GM23248 (cell line): ENCODE measurements around the gene LRP6. TPM values are rescaled to one million over a fixed set of nuclear protein-coding genes. Genes with fewer than 3 reads are reported as not detected.

Source experiments
- DNase-seq: peaks from one replicate; pipeline ENCODE4 v3.0.0-alpha.2; 2015
- H2AFZ ChIP-seq: fragments of 200-600 bp; sonication (generic); 2 replicates; pipeline ENCODE4 v1.6.1; 2016; ENCODE audit warnings: antibody characterized with exemption
- H3F3A ChIP-seq: fragments of 200-600 bp; sonication (generic); 2 replicates; pipeline ENCODE4 v1.6.1; 2016; ENCODE audit warnings: mild to moderate bottlenecking, antibody characterized with exemption, mixed run types; ENCODE audit not compliant: insufficient read depth
- H3K27ac ChIP-seq: fragments of 200-600 bp; sonication (generic); 2 replicates; pipeline ENCODE4 v1.5.1; 2016; ENCODE audit warnings: mild to moderate bottlenecking
- H3K27me3 ChIP-seq: fragments of 200-600 bp; sonication (generic); replicated peaks from 2 replicates; pipeline ENCODE4 v1.6.1; 2016; ENCODE audit warnings: mild to moderate bottlenecking; ENCODE audit not compliant: insufficient read depth
- H3K36me3 ChIP-seq: fragments of 200-600 bp; sonication (generic); 2 replicates; pipeline ENCODE4 v1.6.1; 2016; ENCODE audit warnings: low read depth, mild to moderate bottlenecking
- H3K4me1 ChIP-seq: fragments of 200-600 bp; sonication (generic); 2 replicates; pipeline ENCODE4 v1.6.1; 2016; ENCODE audit warnings: mild to moderate bottlenecking; ENCODE audit not compliant: insufficient read depth
- H3K4me2 ChIP-seq: fragments of 200-600 bp; sonication (generic); one replicate; pipeline ENCODE4 v1.6.1; 2016; ENCODE audit warnings: mild to moderate bottlenecking; ENCODE audit not compliant: unreplicated experiment
- H3K4me3 ChIP-seq: fragments of 200-600 bp; sonication (generic); 2 replicates; pipeline ENCODE4 v1.5.1; 2016; ENCODE audit warnings: mild to moderate bottlenecking
- H3K79me2 ChIP-seq: fragments of 200-600 bp; sonication (generic); 2 replicates; pipeline ENCODE4 v1.6.1; 2016; ENCODE audit warnings: mild to moderate bottlenecking; ENCODE audit not compliant: insufficient read depth
- H3K9ac ChIP-seq: fragments of 200-600 bp; sonication (generic); 2 replicates; pipeline ENCODE4 v1.6.1; 2016; ENCODE audit warnings: mild to moderate bottlenecking
- H3K9me2 ChIP-seq: fragments of 200-600 bp; sonication (generic); 2 replicates; pipeline ENCODE4 v1.6.1; 2016; ENCODE audit warnings: mixed run types, mild to moderate bottlenecking, moderate library complexity; ENCODE audit not compliant: insufficient read depth
- H3K9me3 ChIP-seq: fragments of 200-600 bp; sonication (generic); one replicate; pipeline ENCODE4 v1.6.1; 2017; ENCODE audit warnings: low read depth
- H4K20me1 ChIP-seq: fragments of 200-600 bp; sonication (generic); 2 replicates; pipeline ENCODE4 v1.6.0; 2016; ENCODE audit not compliant: insufficient read depth
- EZH2 ChIP-seq: fragments of 200-600 bp; sonication (generic); IDR thresholded peaks from 2 replicates; pipeline ENCODE4 v1.6.1; 2018; ENCODE audit warnings: antibody characterized with exemption, mild to moderate bottlenecking; ENCODE audit not compliant: insufficient read depth, poor library complexity, severe bottlenecking
- EZH2phosphoT487 ChIP-seq: fragments of 200-600 bp; sonication (generic); IDR thresholded peaks from 2 replicates; pipeline ENCODE4 v1.6.1; 2018; ENCODE audit warnings: antibody characterized with exemption, moderate library complexity, mild to moderate bottlenecking, low read depth; ENCODE audit not compliant: insufficient read depth
- WGBS, 2 experiments: methylation state at CpG; one replicate each; pipeline ENCODE4 v1.1.6; 2015 to 2017; ENCODE audit warnings: low lambda C conversion rate in 2 of 2, low coverage in 1 of 2; ENCODE audit errors: missing lambda C conversion rate in 2 of 2; 5-methylcytosine and 5-hydroxymethylcytosine counted together
- in situ Hi-C: fragments of 300-500 bp; cut with MboI; formaldehyde crosslinking; loops from 2 replicates; pipeline ENCODE4 v1.15.0; 2020
- polyA plus RNA-seq: library from polyadenylated mRNA; unstranded; fragments of >200 nt; fragmentation: Nextera tagmentation; extraction: Ambion mirVana; gene quantifications from 2 replicates; pipeline ENCODE4 v1.2.1, GENCODE V29; 2016
- total RNA-seq: library from RNA; depleted of rRNA; stranded (reverse); fragments of >200 nt; shearing (Covaris generic); gene quantifications from 2 replicates; pipeline ENCODE4 v1.2.3, GENCODE V29; 2014

LRP6 gene
- total and polyA plus RNA-seq, 2 experiments from 2014 or later, result 10.3 to 20.1 TPM

GRCh38 chr12:12272869-12273268, 6.0 kb upstream of the LRP6 start:
- Histone ChIP-seq H3K4me3 (0 out of 2 replicates have a peak overlapping the region, but pooled peaks have one; percentile 23), H3K27me3 (no peaks in the 10 kb centered on the region), H3K4me1 (peaks cover 16% of the 10 kb centered on the region), H3K36me3 (no peaks in the 10 kb centered on the region), H3K9me3 (no peaks in the 10 kb centered on the region), H3K9ac (peak overlapping the region; percentile 41), H4K20me1 (no peaks in the 10 kb centered on the region), H3K9me2 (no peaks in the 10 kb centered on the region), H2AFZ (peak overlapping the region; percentile 61), H3F3A (peaks cover 14% of the 10 kb centered on the region), H3K79me2 (no peaks in the 10 kb centered on the region), H3K27ac (peak overlapping the region; percentile 74), H3K4me2 (peak overlapping the region; percentile 58)
- in situ Hi-C loops, result no loop called here
- DNase-seq, result peak; percentile 63
- no peak for TF ChIP-seq EZH2
- TF ChIP-seq EZH2phosphoT487, result no peak

GRCh38 chr12:12270226-12270625, 3.4 kb upstream of the LRP6 start:
- in situ Hi-C loops, result no loop called here
- 98 to 99% methylated on average over 6 of the region's 6 CpGs for WGBS, 2 experiments
- no peaks in the 10 kb centered on the region for H3K36me3 ChIP-seq

GRCh38 chr12:12267742-12268200, 927 bp upstream of the LRP6 start:
- Histone ChIP-seq H3K4me3 (peak overlapping the region; percentile 85), H4K20me1 (no peaks in the 10 kb centered on the region), H3K9me3 (no peaks in the 10 kb centered on the region), H3F3A (peaks cover 19% of the 10 kb centered on the region), H3K27ac (peak overlapping the region; percentile 90; the same call in 1 of the 2 replicates), H3K9me2 (no peaks in the 10 kb centered on the region), H3K27me3 (no peaks in the 10 kb centered on the region), H3K79me2 (peaks cover 39% of the 10 kb centered on the region), H2AFZ (peak overlapping the region; percentile 93), H3K9ac (peak overlapping the region; percentile 88), H3K4me2 (peak overlapping the region; percentile 89), H3K36me3 (no peaks in the 10 kb centered on the region), H3K4me1 (peaks cover 15% of the 10 kb centered on the region)
- WGBS, 2 experiments, result 19 to 20% methylated on average over 6 of the region's 6 CpGs
- TF ChIP-seq EZH2 (no peak), EZH2phosphoT487 (no peak)
- in situ Hi-C loops, result no loop called here
- no peak for DNase-seq

More at GRCh38 chr12:12270226-12270625, 3.4 kb upstream of the LRP6 start:
- Histone ChIP-seq H3K9ac (no peak overlapping the region), H2AFZ (no peak overlapping the region), H3K4me1 (peaks cover 16% of the 10 kb centered on the region), H3K4me3 (no peak overlapping the region), H3K27ac (no peak overlapping the region), H3K79me2 (peaks cover 15% of the 10 kb centered on the region), H3K9me3 (no peaks in the 10 kb centered on the region), H3K9me2 (no peaks in the 10 kb centered on the region), H3K4me2 (no peak overlapping the region), H3K27me3 (no peaks in the 10 kb centered on the region), H4K20me1 (no peaks in the 10 kb centered on the region), H3F3A (peaks cover 21% of the 10 kb centered on the region)
- no peak for TF ChIP-seq EZH2
- no peak for TF ChIP-seq EZH2phosphoT487
- DNase-seq, result no peak

- Histone ChIP-seq H3K9me2 (no peaks in the 10 kb centered on the region), H3K4me3 (peak overlapping the region; percentile 85), H4K20me1 (no peaks in the 10 kb centered on the region), H3K36me3 (no peaks in the 10 kb centered on the region), H3K9ac (peak overlapping the region; percentile 88), H3F3A (peaks cover 13% of the 10 kb centered on the region; the same call in 1 of the 2 replicates), H3K27me3 (no peaks in the 10 kb centered on the region), H3K9me3 (no peaks in the 10 kb centered on the region), H2AFZ (peak overlapping the region; percentile 93), H3K27ac (peak overlapping the region; percentile 90), H3K79me2 (peaks cover 53% of the 10 kb centered on the region), H3K4me1 (0 out of 2 replicates have a peak, but pooled peaks cover 7% of the 10 kb centered on the region), H3K4me2 (peak overlapping the region; percentile 89)
- DNase-seq, result peak; percentile 51
- in situ Hi-C loops, result no loop called here
- 1 to 2% methylated on average over 18 to 27 of the region's 27 CpGs for WGBS, 2 experiments
- TF ChIP-seq EZH2 (no peak), EZH2phosphoT487 (no peak)
These were observed 413 bp downstream of the LRP6 start for GRCh38 chr12:12266389-12266872.
